ENCODE data around the gene TIMM10.

DNA sequence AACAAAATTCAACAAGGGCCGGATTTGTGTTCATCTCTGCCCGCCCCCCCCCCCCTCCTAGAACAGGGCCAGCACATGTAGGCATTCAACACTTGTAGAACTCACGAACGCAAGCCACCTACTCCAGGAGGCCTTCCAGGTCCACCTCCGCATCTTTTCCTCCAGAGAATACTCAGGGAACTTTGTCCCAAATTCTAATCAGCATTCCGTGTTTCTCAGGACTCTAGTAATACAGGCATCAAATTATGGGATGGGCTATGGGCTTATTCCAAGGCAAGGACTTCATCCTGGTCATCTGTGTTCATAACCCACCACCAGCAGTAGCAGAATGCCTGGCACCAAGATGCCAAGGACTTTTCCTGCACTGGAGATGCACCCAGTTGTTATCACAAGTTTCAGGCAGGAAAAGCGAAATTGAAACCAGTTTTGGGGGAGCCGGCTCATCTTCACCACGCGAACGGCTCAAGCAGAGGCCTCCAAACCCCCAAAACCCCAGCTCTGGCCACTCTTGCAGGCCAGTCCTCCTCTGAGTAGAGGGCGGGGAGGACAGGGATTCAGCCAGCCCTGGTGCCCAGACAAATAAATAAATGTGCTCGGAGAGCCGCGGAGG, 36.5 kb upstream of the TIMM10 start:
- TF ChIP-seq, protein P1, sequence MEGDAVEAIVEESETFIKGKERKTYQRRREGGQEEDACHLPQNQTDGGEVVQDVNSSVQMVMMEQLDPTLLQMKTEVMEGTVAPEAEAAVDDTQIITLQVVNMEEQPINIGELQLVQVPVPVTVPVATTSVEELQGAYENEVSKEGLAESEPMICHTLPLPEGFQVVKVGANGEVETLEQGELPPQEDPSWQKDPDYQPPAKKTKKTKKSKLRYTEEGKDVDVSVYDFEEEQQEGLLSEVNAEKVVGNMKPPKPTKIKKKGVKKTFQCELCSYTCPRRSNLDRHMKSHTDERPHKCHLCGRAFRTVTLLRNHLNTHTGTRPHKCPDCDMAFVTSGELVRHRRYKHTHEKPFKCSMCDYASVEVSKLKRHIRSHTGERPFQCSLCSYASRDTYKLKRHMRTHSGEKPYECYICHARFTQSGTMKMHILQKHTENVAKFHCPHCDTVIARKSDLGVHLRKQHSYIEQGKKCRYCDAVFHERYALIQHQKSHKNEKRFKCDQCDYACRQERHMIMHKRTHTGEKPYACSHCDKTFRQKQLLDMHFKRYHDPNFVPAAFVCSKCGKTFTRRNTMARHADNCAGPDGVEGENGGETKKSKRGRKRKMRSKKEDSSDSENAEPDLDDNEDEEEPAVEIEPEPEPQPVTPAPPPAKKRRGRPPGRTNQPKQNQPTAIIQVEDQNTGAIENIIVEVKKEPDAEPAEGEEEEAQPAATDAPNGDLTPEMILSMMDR (IDR thresholded peaks at IDR 0.05; ENCODE audit: low read length), result no peak
- no peak for TF ChIP-seq EZH2 (IDR thresholded peaks at IDR 0.05; ENCODE audit: borderline replicate concordance, low read length)
